Measurements from ENCODE around the gene ECHS1. TPM values are rescaled to one million over a fixed set of nuclear protein-coding genes. Genes with fewer than 3 reads are reported as not detected.

Gene ECHS1
- total and polyA plus RNA-seq, 2 donors (not counting 1 experiment from before 2014, with no cell fraction given): 19.3 to 29.5 TPM

GRCh38 chr10:133361227-133361626, 11.9 kb downstream of the ECHS1 start:
- H2AFZ ChIP-seq (ENCODE audit: insufficient read depth, low read depth, low read length, poor library complexity, severe bottlenecking): peak overlapping the region; percentile 45
- H4K20me1 ChIP-seq (ENCODE audit: control insufficient read depth, insufficient read depth, low read length, poor library complexity, severe bottlenecking): peaks cover 12% of the 10 kb centered on the region
- ATAC-seq (ENCODE audit: low read depth): no peak
- Mint-ChIP-seq H3K4me1 (peaks cover 28% of the 10 kb centered on the region), H3K9me3 (ENCODE audit: insufficient read depth) (no peaks in the 10 kb centered on the region), H3K4me3 (peak overlapping the region; percentile 56), H3K27me3 (no peaks in the 10 kb centered on the region), H3K27ac (peak overlapping the region; percentile 79)
- H3K4me2 ChIP-seq (replicated peaks; ENCODE audit: low read depth, low read length, poor library complexity, severe bottlenecking): peak overlapping the region; percentile 55
- POLR2A ChIA-PET: interaction anchor here (1.8 kb wide), 1 partner anchor 12 kb away, joined by 7 read pairs; the partner anchor contains the start of gene ECHS1
- no peaks in the 10 kb centered on the region for H3K27me3 ChIP-seq (replicated peaks in 1 of 4; ENCODE audit: control extremely low read depth in 1 of 4, control insufficient read depth in 3 of 4, insufficient read depth in 4 of 4, low read length in 3 of 4)
- H3K9ac ChIP-seq (ENCODE audit: low read length): peak overlapping the region; percentile 30
- peaks cover 0 to 17% (median 0%) of the 10 kb centered on the region in 3 donors for H3K9me3 ChIP-seq (ENCODE audit: control extremely low read depth in 1 of 3, control insufficient read depth in 2 of 3, insufficient read depth in 1 of 3, low read length in 2 of 3)
- DNase-seq: no peak
- peaks cover 18 to 33% of the 10 kb centered on the region in 2 donors for H3K4me1 ChIP-seq (ENCODE audit: control insufficient read depth in 2 of 2, insufficient read depth in 2 of 2, low read length in 2 of 2)
- H3K27ac ChIP-seq (ENCODE audit: low read length in 2 of 2): peak overlapping the region; percentile 19 to 37
- TF ChIP-seq CTCF (IDR thresholded peaks at IDR 0.05): no peak
- no peak for TF ChIP-seq EZH2 (IDR thresholded peaks at IDR 0.05; ENCODE audit: borderline replicate concordance, insufficient read depth, low read depth, low read length, poor library complexity, severe bottlenecking)
- intact Hi-C loops (cut with micrococcal nuclease): no loop called here
- WGBS (ENCODE audit: insufficient coverage): 97% methylated on average over 3 of the region's 5 CpGs
- peaks cover 0 to 21% of the 10 kb centered on the region in 2 experiments for H3K36me3 ChIP-seq (replicated peaks in 1 of 2; ENCODE audit: control extremely low read depth in 1 of 2, control insufficient read depth in 1 of 2, extremely low read depth in 1 of 2, insufficient read depth in 2 of 2, low read length in 1 of 2)
- peak overlapping the region in 2 of 5 experiments; percentile 33 to 44 for H3K4me3 ChIP-seq (ENCODE audit: control extremely low read depth in 1 of 5, extremely low read depth in 1 of 5, insufficient read depth in 1 of 5, low read depth in 2 of 5, low read length in 4 of 5)
- H3K79me2 ChIP-seq (ENCODE audit: control insufficient read depth, insufficient read depth, low read length): peaks cover 5% of the 10 kb centered on the region
- CTCF ChIA-PET: interaction anchor here (0.7 to 1.7 kb wide), 9 partner anchors 10 to 104 kb away, joined by 3 to 10 read pairs (median 3); partner anchors contain the start of gene ECHS1

GRCh38 chr10:133359972-133360610, 13.1 kb downstream of the ECHS1 start:
- Mint-ChIP-seq H3K4me3 (no peak overlapping the region), H3K27me3 (no peaks in the 10 kb centered on the region), H3K4me1 (peaks cover 30% of the 10 kb centered on the region), H3K9me3 (ENCODE audit: insufficient read depth) (no peaks in the 10 kb centered on the region), H3K27ac (peak overlapping the region; percentile 74)
- WGBS (ENCODE audit: insufficient coverage): 91% methylated on average over 17 of the region's 17 CpGs
- no peak overlapping the region for H3K27ac ChIP-seq (ENCODE audit: low read length in 2 of 2)
- H3K9ac ChIP-seq (ENCODE audit: low read length): no peak overlapping the region
- H2AFZ ChIP-seq (ENCODE audit: insufficient read depth, low read depth, low read length, poor library complexity, severe bottlenecking): no peak overlapping the region
- ChIA-PET CTCF (interaction anchor here (1.3 kb wide), 1 partner anchor 30 kb away, joined by 5 read pairs; no protein-coding TSS in a partner anchor), POLR2A (interaction anchor here (1.3 kb wide), 1 partner anchor 15 kb away, joined by 3 read pairs; no protein-coding TSS in a partner anchor)
- no peak overlapping the region for H3K4me3 ChIP-seq (ENCODE audit: control extremely low read depth in 1 of 5, extremely low read depth in 1 of 5, insufficient read depth in 1 of 5, low read depth in 2 of 5, low read length in 4 of 5)
- peaks cover 16% of the 10 kb centered on the region for H3K79me2 ChIP-seq (ENCODE audit: control insufficient read depth, insufficient read depth, low read length)
- DNase-seq (no peak), ATAC-seq (ENCODE audit: low read depth) (no peak)
- no peak overlapping the region for H3K4me2 ChIP-seq (replicated peaks; ENCODE audit: low read depth, low read length, poor library complexity, severe bottlenecking)
- peaks cover 21% of the 10 kb centered on the region for H4K20me1 ChIP-seq (ENCODE audit: control insufficient read depth, insufficient read depth, low read length, poor library complexity, severe bottlenecking)
- H3K27me3 ChIP-seq (replicated peaks in 1 of 4; ENCODE audit: control extremely low read depth in 1 of 4, control insufficient read depth in 3 of 4, insufficient read depth in 4 of 4, low read length in 3 of 4): no peaks in the 10 kb centered on the region
- peaks cover 0 to 13% of the 10 kb centered on the region in 2 experiments for H3K36me3 ChIP-seq (replicated peaks in 1 of 2; ENCODE audit: control extremely low read depth in 1 of 2, control insufficient read depth in 1 of 2, extremely low read depth in 1 of 2, insufficient read depth in 2 of 2, low read length in 1 of 2)
- no peak for TF ChIP-seq CTCF (IDR thresholded peaks at IDR 0.05)
- no peak for TF ChIP-seq EZH2 (IDR thresholded peaks at IDR 0.05; ENCODE audit: borderline replicate concordance, insufficient read depth, low read depth, low read length, poor library complexity, severe bottlenecking)
- intact Hi-C loops (cut with micrococcal nuclease): loop anchor here (5.0 kb wide), 1 partner anchor 53 kb away; the partner anchor contains the start of genes TUBGCP2 and ZNF511
- H3K9me3 ChIP-seq (ENCODE audit: control extremely low read depth in 1 of 3, control insufficient read depth in 2 of 3, insufficient read depth in 1 of 3, low read length in 2 of 3): peaks cover 0 to 17% (median 0%) of the 10 kb centered on the region in 3 donors
- H3K4me1 ChIP-seq (ENCODE audit: control insufficient read depth in 2 of 2, insufficient read depth in 2 of 2, low read length in 2 of 2): peaks cover 20 to 37% of the 10 kb centered on the region in 2 donors

Measured in B cell (primary cell).